Activated CD8-positive, alpha-beta memory T cell treated with anti-CD3 and anti-CD28 coated beads for 24 hours (primary cell): ENCODE results near the gene MRC2.
"Not testable (repeated sequence)": the region's sequence is repeated elsewhere in the genome, so short reads cannot be mapped to it uniquely, and the experiment has no call there.

Source experiments
- DNase-seq: peaks from one replicate; pipeline ENCODE4 v3.0.0-alpha.2; 2020

MRC2 gene, protein sequence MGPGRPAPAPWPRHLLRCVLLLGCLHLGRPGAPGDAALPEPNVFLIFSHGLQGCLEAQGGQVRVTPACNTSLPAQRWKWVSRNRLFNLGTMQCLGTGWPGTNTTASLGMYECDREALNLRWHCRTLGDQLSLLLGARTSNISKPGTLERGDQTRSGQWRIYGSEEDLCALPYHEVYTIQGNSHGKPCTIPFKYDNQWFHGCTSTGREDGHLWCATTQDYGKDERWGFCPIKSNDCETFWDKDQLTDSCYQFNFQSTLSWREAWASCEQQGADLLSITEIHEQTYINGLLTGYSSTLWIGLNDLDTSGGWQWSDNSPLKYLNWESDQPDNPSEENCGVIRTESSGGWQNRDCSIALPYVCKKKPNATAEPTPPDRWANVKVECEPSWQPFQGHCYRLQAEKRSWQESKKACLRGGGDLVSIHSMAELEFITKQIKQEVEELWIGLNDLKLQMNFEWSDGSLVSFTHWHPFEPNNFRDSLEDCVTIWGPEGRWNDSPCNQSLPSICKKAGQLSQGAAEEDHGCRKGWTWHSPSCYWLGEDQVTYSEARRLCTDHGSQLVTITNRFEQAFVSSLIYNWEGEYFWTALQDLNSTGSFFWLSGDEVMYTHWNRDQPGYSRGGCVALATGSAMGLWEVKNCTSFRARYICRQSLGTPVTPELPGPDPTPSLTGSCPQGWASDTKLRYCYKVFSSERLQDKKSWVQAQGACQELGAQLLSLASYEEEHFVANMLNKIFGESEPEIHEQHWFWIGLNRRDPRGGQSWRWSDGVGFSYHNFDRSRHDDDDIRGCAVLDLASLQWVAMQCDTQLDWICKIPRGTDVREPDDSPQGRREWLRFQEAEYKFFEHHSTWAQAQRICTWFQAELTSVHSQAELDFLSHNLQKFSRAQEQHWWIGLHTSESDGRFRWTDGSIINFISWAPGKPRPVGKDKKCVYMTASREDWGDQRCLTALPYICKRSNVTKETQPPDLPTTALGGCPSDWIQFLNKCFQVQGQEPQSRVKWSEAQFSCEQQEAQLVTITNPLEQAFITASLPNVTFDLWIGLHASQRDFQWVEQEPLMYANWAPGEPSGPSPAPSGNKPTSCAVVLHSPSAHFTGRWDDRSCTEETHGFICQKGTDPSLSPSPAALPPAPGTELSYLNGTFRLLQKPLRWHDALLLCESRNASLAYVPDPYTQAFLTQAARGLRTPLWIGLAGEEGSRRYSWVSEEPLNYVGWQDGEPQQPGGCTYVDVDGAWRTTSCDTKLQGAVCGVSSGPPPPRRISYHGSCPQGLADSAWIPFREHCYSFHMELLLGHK (N-terminal part only)

GRCh38 chr17:62627219-62627903 is at the start of gene MRC2:
Gene MRC2, plus strand, starts transcription at chr17:62627670. Its CDS starts 133 bp downstream, at chr17:62627803.
- no peak for DNase-seq

DNA sequence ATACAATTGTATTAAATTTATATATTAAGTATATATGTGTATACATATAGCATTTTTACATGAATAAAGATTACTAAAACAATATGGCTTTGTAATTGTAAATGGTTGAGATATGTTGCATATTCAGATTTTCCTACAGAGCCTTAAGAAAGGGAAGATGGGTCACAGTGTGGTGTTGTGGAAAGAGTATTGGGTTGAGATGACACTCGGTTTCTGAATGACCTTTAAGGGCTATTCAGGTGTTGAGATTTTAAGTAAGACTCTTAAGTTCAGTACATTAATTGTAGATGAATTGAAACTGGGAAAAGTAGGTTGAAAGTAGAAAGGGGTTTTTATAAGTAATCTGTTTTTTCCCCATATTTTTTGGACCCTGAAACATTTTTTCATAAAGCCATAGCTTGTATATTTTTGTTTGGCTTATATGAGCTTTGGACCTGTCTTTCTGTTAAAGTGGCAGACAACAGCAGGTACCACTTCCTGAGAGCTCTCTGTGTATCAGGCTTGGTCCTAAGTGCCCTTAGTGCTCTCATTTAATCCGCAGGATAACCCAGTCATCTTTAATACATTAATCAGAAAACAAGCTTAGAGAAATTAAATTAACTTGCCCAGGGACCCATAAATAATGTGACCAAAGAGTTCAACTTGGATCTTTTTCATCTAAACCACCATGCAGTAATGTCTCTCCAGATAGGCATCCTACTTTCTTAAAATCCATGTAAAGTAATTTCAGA is 48.5 kb upstream of the MRC2 start:
- DNase-seq = no peak

DNA sequence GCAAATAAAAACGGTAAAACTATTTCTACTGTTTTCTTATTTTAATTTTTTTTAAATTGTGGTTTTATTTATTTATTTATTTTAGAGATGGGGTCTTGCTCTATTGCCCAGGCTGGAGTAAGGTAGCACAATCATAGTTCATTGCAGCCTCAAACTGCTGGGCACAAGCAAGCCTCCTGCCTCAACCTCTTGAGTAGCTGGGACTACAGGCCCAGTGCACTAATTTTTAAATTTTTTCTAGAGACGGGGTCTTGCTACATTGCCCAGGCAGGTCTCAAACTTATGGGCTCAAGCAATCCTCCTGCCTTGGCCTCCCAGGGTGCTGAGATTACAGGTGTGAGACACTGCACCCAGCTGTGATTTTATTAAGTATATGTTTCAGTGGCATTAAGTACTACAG is 46.5 kb upstream of the MRC2 start:
- DNase-seq = no peak

- no peak for DNase-seq
These were observed 45.7 kb upstream of the MRC2 start for GRCh38 chr17:62581764-62582163.

GRCh38 chr17:62587554-62587953 is 39.9 kb upstream of the MRC2 start:
- no peak for DNase-seq

- DNase-seq = no peak
These were observed 39.4 kb upstream of the MRC2 start for GRCh38 chr17:62588109-62588508.

GRCh38 chr17:62591333-62591732 is 36.1 kb upstream of the MRC2 start:
- DNase-seq = no peak

GRCh38 chr17:62591822-62592221 is 35.6 kb upstream of the MRC2 start:
- not testable (repeated sequence) for DNase-seq

DNA sequence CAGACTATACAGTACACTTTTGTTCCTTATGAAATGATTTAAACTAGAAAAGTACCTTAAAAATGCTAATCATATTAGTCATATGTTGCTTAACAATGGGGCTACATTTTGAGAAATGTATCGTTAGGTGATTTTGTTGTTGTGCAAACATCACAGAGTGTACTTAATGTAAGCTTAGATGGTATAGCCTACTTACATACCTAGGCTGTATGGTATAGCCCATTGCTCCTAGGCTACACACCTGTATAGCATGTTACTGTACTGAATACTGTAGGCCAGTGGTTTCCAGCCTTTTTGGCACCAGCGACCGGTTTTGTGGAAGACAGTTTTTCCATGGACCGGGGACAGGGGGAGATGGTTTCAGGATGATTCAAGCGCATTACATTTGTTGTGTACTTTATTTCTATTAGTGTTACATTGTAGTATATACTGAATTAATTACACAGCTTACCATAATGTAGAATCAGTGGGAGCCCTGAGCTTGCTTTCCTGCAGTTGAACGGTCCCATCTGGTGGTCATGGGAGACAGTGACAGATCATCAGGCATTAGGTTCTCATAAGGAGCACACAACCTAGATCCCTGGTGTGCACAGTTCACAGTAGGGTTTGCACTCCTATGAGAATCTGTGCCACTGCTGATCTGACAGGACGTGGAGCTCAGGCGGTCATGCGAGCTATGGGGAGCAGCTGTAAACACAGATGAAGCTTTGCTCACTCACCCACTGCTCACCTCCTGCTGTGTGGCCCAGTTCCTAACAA is 35.0 kb upstream of the MRC2 start:
- DNase-seq = no peak

DNA sequence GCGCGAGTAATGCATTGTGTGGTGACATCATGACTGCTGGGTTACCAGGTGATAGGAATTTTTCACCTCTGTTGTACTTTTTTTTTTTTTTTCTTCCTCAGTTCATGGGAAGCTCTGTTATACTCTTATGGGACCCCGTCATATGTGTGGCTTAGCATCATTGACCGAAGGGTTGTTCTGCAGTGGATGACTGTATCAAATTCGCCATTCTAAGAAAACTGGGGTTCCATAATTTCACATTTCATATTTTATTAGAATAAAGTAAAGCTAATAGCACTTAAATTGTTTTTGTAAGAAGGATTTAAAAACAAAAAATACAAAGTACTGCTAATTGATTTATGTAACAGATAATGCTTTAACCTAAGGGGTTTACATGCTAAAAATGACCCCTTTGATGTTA is 32.0 kb upstream of the MRC2 start:
- no peak for DNase-seq

DNA sequence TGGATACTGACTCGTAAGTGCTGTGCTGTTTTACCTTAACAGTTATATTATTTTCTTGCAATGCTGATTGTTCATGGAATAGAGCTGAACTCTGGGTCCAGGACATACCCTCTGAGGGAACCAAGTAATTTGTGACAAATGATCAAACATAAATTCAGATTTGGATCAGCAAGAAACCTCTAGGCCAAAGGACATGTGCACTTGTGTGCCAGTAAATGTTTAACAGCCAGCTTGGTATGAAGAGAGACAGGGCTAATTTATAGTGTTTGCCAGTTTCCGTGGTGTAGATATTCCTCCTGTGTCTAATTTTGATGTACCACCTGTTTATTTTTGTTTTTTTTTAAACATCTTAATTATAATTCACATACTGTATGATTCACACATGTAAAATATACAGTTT is 30.8 kb upstream of the MRC2 start:
- no peak for DNase-seq

DNA sequence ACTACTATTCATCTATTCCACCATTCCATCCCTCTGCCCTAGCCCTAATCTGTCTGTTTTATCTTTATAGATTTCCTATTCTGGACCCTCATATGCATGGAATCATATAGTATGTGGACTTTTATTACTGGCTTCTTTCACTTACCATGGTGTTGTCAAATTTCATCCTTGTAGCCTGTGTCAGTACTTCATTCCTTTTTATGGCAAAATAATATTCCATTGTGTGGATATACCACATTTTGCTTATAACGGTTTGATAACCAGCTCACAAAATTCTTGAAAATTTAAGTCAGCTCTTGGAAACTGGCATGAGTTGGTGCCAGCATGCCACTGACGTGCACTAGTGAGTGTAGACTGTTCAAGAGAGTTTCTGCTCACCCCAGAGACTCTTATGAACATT is 30.3 kb upstream of the MRC2 start:
- no peak for DNase-seq

DNA sequence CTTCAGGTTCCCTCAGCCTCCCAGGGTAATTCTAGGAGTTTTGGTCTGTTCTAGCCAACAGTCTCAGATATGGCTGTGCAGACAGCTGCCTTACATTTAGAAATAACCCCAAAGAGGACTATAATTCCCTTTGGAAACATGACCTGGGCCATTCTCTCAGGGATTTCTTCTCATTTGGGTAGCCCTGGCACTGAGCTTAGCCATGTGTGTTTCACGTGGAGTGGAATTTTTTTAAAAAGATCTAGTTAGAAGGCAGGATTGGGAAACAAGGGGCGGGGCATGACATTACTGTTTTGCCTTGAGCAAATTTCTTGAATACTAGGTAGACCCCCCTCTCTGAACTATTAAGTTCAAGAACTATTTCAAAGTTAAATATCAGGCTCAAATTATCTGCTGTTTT is 29.6 kb upstream of the MRC2 start:
- DNase-seq = no peak

GRCh38 chr17:62599964-62600657 is 27.4 kb upstream of the MRC2 start:
- no peak for DNase-seq

GRCh38 chr17:62600805-62601204 is 26.7 kb upstream of the MRC2 start:
- DNase-seq = no peak

DNA sequence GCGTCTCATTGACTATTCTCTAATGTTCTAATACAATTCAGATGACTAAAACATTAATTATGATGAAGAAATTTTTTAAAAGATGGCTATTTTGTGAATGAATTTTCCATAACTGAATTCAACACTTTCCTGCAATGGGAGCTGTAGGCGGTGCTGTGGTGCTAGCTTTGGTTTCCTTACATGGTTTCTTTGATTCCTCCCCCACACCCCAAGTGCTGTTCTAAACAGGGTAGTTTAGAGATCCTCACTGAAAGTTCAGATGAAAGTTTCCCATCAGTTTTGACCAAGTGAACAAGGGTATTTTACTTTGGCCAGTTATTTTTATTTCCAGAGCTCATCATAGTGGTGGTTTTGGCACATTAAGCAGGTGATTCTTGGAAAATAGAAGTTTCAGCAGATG is 26.0 kb upstream of the MRC2 start:
- DNase-seq = no peak

- DNase-seq = not testable (repeated sequence)
These were observed 23.7 kb upstream of the MRC2 start for GRCh38 chr17:62603783-62604182.

DNA sequence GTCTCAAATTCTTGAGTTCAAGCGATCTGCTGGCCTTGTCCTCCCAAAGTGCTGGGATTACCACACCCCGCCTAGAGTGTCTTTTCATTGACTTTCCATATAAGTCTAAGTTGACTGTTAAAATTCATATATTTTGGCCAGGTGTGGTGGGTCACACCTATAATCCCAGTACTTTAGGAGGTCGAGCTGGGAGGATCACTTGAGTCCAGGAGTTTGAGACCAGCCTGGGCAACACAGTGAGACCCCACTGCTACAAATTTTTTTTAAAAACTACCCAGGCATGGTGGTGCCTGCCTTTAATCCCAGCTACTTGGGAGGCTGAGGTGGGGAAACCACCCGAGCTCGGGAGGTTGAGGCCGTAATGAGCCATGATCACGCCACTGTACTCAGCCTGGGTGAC is 21.9 kb upstream of the MRC2 start:
- no peak for DNase-seq

GRCh38 chr17:62611292-62611691 is 16.2 kb upstream of the MRC2 start:
- no peak for DNase-seq

DNA sequence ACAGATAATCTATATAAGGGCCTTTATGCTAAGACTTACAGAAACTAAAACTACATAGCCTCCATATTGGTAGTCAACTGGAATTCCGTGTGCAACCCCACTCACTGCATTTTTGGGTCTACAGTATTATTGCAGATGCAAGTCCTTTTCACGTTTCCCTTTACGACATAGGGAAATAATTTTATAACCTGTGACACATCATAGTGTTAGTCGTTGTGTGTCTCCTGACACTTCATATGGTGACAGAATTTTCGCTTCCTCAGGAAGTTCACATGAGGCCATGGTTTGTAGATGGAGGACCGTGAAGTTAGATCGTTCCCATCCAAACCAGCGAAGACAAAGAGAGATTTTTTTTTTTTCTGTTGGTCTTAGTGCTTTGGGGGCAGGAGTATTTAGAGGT is 15.7 kb upstream of the MRC2 start:
- no peak for DNase-seq
